HL-60 (cell line): Measurements from ENCODE around the gene ZNF57.

Source experiments
- DNase-seq, 2 experiments: peaks; one replicate each; pipeline ENCODE4 v3.0.0-alpha.2; 2010 to 2020; ENCODE audit warnings: low read depth in 1 of 2, low spot score in 1 of 2
- H3K27ac ChIP-seq: fragments of 250-450 bp; sonication (Bioruptor Pico); replicated peaks from 2 replicates; pipeline ENCODE4 v1.5.1; 2020; ENCODE audit warnings: mild to moderate bottlenecking, moderate library complexity
- H3K27me3 ChIP-seq: fragments of 250-450 bp; sonication (Bioruptor Pico); 2 replicates; pipeline ENCODE4 v1.5.1; 2021; ENCODE audit warnings: mild to moderate bottlenecking, moderate library complexity; ENCODE audit not compliant: insufficient read depth, poor library complexity, severe bottlenecking
- H3K4me3 ChIP-seq: replicated peaks from 2 replicates; pipeline ENCODE4 v1.5.1; 2011; ENCODE audit warnings: mild to moderate bottlenecking, control low read depth, low read length; ENCODE audit not compliant: insufficient read depth
- GABPA ChIP-seq: IDR thresholded peaks from 2 replicates; pipeline ENCODE4 v1.6.1; 2012; ENCODE audit warnings: low read depth
- POLR2AphosphoS5 ChIP-seq: IDR thresholded peaks from 2 replicates; pipeline ENCODE4 v1.6.1; 2012; ENCODE audit warnings: low read depth
- SPI1 ChIP-seq: IDR thresholded peaks from 2 replicates; pipeline ENCODE4 v1.6.1; 2012; ENCODE audit warnings: low read depth, mild to moderate bottlenecking, borderline replicate concordance
- TF ChIP-seq, protein P1 (sequence below): IDR thresholded peaks from 2 replicates; pipeline ENCODE4 v1.6.1; 2012; ENCODE audit warnings: low read depth; ENCODE audit not compliant: insufficient replicate concordance
- TF ChIP-seq, protein P2 (sequence below): IDR thresholded peaks from one replicate; pipeline ENCODE4 v1.5.1; 2011; ENCODE audit warnings: low read length, control low read depth, inconsistent platforms; ENCODE audit not compliant: insufficient read depth

ZNF57 gene

DNA sequence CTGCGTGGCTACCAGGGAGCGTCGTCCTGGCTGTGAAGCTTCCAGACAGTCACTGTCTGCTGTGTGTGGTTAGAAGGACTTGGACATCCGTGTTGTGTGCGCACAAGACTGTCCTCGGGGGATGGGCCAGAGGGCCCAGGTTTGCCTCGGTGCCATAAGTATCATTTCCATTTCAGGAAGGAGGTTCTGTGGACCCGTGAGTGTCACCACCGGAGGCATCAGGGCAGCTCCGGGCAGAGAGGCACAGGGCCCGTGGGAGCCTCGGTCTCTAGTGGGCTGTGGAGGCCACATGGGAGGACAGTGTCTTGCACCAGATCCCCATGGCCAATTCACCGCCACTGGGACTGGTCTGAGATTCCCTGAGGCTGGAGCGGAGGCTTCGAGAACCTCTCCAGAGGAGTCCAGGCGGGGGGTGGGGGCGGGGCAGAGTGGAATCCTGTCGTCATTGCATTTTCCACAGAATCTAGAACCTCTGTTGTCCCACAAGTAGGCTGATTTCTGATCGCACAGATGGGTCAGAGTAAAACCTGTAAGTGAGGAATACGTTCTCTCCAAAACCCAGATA is 6.0 kb downstream of the ZNF57 start:
- TF ChIP-seq SPI1 (no peak), POLR2AphosphoS5 (no peak), GABPA (no peak)
- TF ChIP-seq, protein P1, sequence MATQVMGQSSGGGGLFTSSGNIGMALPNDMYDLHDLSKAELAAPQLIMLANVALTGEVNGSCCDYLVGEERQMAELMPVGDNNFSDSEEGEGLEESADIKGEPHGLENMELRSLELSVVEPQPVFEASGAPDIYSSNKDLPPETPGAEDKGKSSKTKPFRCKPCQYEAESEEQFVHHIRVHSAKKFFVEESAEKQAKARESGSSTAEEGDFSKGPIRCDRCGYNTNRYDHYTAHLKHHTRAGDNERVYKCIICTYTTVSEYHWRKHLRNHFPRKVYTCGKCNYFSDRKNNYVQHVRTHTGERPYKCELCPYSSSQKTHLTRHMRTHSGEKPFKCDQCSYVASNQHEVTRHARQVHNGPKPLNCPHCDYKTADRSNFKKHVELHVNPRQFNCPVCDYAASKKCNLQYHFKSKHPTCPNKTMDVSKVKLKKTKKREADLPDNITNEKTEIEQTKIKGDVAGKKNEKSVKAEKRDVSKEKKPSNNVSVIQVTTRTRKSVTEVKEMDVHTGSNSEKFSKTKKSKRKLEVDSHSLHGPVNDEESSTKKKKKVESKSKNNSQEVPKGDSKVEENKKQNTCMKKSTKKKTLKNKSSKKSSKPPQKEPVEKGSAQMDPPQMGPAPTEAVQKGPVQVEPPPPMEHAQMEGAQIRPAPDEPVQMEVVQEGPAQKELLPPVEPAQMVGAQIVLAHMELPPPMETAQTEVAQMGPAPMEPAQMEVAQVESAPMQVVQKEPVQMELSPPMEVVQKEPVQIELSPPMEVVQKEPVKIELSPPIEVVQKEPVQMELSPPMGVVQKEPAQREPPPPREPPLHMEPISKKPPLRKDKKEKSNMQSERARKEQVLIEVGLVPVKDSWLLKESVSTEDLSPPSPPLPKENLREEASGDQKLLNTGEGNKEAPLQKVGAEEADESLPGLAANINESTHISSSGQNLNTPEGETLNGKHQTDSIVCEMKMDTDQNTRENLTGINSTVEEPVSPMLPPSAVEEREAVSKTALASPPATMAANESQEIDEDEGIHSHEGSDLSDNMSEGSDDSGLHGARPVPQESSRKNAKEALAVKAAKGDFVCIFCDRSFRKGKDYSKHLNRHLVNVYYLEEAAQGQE: no peak
- TF ChIP-seq, protein P2, sequence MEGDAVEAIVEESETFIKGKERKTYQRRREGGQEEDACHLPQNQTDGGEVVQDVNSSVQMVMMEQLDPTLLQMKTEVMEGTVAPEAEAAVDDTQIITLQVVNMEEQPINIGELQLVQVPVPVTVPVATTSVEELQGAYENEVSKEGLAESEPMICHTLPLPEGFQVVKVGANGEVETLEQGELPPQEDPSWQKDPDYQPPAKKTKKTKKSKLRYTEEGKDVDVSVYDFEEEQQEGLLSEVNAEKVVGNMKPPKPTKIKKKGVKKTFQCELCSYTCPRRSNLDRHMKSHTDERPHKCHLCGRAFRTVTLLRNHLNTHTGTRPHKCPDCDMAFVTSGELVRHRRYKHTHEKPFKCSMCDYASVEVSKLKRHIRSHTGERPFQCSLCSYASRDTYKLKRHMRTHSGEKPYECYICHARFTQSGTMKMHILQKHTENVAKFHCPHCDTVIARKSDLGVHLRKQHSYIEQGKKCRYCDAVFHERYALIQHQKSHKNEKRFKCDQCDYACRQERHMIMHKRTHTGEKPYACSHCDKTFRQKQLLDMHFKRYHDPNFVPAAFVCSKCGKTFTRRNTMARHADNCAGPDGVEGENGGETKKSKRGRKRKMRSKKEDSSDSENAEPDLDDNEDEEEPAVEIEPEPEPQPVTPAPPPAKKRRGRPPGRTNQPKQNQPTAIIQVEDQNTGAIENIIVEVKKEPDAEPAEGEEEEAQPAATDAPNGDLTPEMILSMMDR: no peak
- DNase-seq: no peak
- H3K27me3 ChIP-seq: no peaks in the 10 kb centered on the region
- H3K4me3 ChIP-seq: no peak overlapping the region
- H3K27ac ChIP-seq: no peak overlapping the region

DNA sequence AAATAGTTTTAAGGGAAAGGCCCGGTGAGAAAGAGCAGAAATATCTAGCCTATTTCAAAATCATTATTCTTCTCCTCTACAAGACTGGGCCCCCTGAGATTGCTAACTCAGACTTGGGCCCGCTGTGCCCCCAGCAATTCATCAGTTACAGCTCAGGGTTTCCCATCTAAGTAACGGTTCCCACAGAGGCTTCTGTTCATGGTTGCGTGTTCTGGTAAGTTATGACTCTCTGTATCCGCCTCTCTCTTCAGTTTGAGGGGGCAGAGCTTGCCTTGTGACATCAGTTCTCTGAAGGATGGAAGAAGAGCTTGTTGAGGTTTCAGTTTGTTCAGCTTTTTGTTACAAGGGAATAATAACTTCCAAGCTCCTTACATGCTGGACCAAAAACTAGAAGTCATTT is 11.6 kb downstream of the ZNF57 start:
- Histone ChIP-seq H3K27ac (no peak overlapping the region), H3K27me3 (no peaks in the 10 kb centered on the region), H3K4me3 (no peak overlapping the region)
- TF ChIP-seq, protein P2: no peak
- TF ChIP-seq POLR2AphosphoS5 (no peak), GABPA (no peak), SPI1 (no peak)
- TF ChIP-seq, protein P1: no peak
- no peak for DNase-seq

DNA sequence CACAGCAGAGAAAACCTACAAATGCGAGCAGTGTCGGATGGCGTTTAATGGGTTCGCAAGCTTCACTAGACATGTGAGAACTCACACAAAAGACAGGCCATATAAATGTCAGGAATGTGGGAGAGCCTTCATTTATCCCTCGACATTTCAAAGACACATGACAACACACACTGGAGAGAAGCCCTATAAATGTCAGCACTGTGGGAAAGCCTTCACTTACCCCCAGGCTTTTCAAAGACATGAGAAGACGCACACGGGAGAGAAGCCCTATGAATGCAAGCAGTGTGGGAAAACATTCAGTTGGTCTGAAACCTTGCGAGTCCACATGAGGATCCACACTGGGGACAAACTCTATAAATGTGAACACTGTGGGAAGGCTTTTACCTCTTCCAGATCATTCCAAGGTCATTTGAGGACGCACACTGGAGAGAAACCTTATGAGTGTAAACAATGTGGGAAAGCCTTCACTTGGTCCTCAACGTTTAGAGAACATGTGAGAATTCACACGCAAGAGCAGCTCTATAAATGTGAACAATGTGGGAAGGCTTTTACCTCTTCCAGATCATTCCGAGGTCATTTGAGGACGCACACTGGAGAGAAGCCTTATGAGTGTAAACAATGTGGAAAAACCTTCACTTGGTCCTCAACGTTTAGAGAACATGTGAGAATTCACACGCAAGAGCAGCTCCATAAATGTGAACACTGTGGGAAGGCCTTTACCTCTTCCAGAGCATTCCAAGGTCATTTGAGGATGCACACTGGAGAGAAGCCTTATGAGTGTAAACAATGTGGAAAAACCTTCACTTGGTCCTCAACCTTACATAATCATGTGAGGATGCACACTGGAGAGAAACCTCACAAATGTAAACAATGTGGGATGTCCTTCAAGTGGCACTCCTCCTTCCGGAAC is 16.8 kb downstream of the ZNF57 start:
- Histone ChIP-seq H3K27ac (no peak overlapping the region), H3K27me3 (no peaks in the 10 kb centered on the region), H3K4me3 (no peak overlapping the region)
- TF ChIP-seq GABPA (no peak), SPI1 (no peak), POLR2AphosphoS5 (no peak)
- TF ChIP-seq, protein P2: no peak
- TF ChIP-seq, protein P1: no peak
- no peak for DNase-seq
